GM19023 (cell line): Measurements from ENCODE around the gene C17orf107.

Experiments
- ATAC-seq: cut with Tn5 transposase; IDR thresholded peaks from one replicate; pipeline ENCODE4 v1.9.1; 2021; ENCODE audit warnings: mild to moderate bottlenecking, moderate library complexity; ENCODE audit not compliant: unreplicated experiment

C17orf107 gene

DNA sequence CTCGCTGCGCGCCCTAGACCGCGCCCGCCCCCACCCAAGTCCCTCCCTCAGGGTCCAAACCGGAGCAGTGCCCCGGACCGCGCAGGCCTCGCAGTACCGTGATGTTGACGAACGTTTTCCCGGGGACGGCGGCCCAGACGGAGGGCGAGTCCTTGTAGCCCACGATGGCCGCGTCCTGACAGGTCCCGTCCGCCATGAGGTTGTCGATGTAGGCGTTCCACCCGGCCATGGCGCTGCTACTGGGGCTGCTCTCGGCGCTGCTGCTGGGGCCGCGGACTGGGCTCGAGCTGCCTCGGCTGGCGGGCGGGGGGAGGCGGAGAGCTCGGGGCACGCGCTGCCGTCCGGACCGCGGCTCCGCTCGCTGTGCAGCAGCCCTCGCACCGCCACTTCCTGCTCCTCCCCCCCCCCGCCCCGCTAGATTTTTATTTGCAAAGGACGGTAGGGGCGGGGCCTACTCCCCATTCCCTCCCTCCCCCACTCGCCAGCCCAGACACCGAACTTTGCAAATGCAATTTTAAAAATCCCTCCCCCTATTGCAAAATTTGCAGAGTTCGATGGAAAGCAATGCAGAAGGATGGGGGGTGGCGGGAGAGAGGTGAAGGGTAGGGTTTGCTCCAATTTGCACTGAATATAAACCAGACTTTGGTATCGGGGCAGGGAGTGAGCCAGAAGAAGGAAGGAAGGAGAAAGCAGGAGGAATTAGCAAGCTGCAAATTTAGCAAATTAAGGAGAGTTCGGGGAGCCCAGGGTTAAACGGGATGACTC, 49.0 kb downstream of the C17orf107 start, which contains the start of gene PFN1:
Gene PFN1, minus strand, starts transcription at position 365 of the 765 bp plus-strand sequence. Its CDS starts 136 bp downstream, at position 229.
- no peak for ATAC-seq

GRCh38 chr17:4948931-4949320, 49.6 kb downstream of the C17orf107 start:
- ATAC-seq = peak; percentile 33

- peak; percentile 36 for ATAC-seq
These were observed 50.2 kb downstream of the C17orf107 start for GRCh38 chr17:4949321-4950074.

- peak; percentile 2 for ATAC-seq
These were observed 50.9 kb downstream of the C17orf107 start for GRCh38 chr17:4950075-4950745.

DNA sequence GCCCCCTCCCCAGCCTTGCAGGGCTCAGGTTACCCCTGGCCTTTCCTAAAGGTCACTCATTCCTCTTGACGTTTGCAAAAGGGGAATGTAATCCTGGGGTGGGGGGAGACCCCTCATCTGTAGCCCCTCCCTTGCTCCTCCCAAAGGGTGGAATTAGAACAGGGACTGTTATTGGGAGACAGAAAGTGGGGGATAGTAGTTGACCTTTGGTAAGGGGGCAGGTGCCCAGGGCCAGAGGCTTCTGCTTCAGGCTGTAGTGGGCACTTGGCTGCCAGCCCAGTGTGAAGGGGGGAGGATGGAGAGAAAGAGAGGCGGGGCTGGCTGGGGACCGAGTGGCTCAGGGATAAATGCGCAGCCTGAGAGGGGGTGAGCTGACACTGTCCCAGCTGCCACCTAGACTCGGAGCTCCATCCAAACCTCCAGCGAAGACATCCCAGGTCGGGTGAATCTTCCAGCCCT, 51.4 kb downstream of the C17orf107 start, which contains the start of gene ENO3:
Gene ENO3, plus strand, starts transcription at position 374 of the 459 bp plus-strand sequence. CDS start 711 bp downstream, outside the sequence.
- ATAC-seq = no peak

GRCh38 chr17:4951486-4951885, 52.1 kb downstream of the C17orf107 start:
- ATAC-seq = no peak
